ENCODE measurements around the gene NLRP1. TPM values are rescaled to one million over a fixed set of nuclear protein-coding genes. Genes with fewer than 3 reads are reported as not detected.

Gene NLRP1
- total and polyA plus RNA-seq, 8 donors: 9.0 to 83.7 (median 18.4) TPM

DNA sequence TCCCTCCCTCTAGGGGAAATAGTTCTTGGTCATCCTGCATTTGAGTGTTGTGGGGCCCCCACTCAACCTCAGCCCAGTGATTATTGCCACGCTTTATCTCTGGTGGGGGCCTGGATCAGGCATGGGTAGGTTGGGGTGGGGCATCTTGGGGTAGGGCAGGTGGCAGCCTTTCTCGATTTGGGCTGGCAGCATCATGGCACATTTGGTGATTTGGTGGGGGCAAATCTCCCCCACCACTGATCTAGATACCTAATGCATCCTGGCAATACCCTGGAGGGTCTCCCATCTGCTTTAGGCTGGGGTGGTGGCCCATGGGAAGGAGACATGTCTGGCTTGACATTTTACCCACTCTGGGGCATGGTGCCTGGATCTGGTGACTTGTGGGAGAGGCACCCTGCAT, 40.2 kb downstream of the NLRP1 start:
- intact Hi-C loops (cut with DNase I; ENCODE audit: low total_unique reads): no loop called here
- Histone ChIP-seq H3K27me3 (peaks cover 0 to 3% (median 0%) of the 10 kb centered on the region in 3 donors), H3K4me3 (no peak overlapping the region), H3K9me3 (no peaks in the 10 kb centered on the region), H3K4me1 (no peaks in the 10 kb centered on the region), H3K27ac (no peak overlapping the region), H3K36me3 (peaks cover 0 to 47% (median 25%) of the 10 kb centered on the region in 4 donors)
- WGBS, 5 donors: 74 to 92% (median 84%) methylated on average over 2 of the region's 2 CpGs
- no peak for DNase-seq
- TF ChIP-seq POLR2AphosphoS5 (IDR thresholded peaks at IDR 0.05): no peak
- no peak for TF ChIP-seq EP300 (IDR thresholded peaks at IDR 0.05)
- no peak for TF ChIP-seq POLR2A (IDR thresholded peaks at IDR 0.05)
- TF ChIP-seq, protein P1, sequence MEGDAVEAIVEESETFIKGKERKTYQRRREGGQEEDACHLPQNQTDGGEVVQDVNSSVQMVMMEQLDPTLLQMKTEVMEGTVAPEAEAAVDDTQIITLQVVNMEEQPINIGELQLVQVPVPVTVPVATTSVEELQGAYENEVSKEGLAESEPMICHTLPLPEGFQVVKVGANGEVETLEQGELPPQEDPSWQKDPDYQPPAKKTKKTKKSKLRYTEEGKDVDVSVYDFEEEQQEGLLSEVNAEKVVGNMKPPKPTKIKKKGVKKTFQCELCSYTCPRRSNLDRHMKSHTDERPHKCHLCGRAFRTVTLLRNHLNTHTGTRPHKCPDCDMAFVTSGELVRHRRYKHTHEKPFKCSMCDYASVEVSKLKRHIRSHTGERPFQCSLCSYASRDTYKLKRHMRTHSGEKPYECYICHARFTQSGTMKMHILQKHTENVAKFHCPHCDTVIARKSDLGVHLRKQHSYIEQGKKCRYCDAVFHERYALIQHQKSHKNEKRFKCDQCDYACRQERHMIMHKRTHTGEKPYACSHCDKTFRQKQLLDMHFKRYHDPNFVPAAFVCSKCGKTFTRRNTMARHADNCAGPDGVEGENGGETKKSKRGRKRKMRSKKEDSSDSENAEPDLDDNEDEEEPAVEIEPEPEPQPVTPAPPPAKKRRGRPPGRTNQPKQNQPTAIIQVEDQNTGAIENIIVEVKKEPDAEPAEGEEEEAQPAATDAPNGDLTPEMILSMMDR (IDR thresholded peaks at IDR 0.05): no peak

DNA sequence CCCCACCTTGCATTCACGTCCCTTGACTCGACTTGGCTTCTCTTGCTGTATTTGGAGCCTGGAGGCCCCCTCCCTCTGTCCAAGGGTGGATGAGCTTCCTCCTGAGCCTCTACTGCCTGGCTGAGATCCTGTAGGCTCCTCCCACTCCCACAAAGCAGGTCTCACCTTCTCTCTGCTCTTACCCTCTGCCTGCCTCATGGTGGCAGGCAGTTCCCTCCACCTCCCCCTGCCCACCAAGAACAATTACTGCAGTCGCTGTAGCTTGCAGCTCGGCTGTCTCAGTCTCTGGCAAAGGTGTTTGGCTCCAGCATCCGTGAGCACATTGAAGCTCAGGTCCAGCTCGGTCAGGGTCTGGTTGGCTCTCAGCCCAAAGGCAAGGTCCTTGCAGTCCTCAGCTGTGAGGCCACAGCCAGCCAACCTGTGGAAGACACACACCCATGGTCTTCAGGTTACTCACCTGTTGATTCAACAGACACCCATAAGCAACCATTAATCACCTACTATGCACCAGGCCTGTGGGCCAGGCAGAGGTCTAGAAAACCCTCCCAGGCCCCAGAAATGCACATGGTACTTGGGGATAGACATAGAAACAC, 42.6 kb downstream of the NLRP1 start:
- H3K27me3 ChIP-seq: peaks cover 0 to 3% (median 0%) of the 10 kb centered on the region in 3 donors
- H3K9me3 ChIP-seq: no peaks in the 10 kb centered on the region
- TF ChIP-seq EP300 (IDR thresholded peaks at IDR 0.05) (no peak), POLR2A (IDR thresholded peaks at IDR 0.05) (no peak), POLR2AphosphoS5 (IDR thresholded peaks at IDR 0.05) (no peak)
- TF ChIP-seq, protein P1 (IDR thresholded peaks at IDR 0.05): no peak
- H3K4me1 ChIP-seq: no peaks in the 10 kb centered on the region
- DNase-seq: no peak
- intact Hi-C loops (cut with DNase I; ENCODE audit: low total_unique reads): no loop called here
- no peak overlapping the region for H3K4me3 ChIP-seq
- H3K27ac ChIP-seq: no peak overlapping the region
- peaks cover 0 to 38% (median 29%) of the 10 kb centered on the region in 4 donors for H3K36me3 ChIP-seq
- WGBS, 5 donors: 44 to 60% (median 48%) methylated on average over 6 of the region's 6 CpGs

DNA sequence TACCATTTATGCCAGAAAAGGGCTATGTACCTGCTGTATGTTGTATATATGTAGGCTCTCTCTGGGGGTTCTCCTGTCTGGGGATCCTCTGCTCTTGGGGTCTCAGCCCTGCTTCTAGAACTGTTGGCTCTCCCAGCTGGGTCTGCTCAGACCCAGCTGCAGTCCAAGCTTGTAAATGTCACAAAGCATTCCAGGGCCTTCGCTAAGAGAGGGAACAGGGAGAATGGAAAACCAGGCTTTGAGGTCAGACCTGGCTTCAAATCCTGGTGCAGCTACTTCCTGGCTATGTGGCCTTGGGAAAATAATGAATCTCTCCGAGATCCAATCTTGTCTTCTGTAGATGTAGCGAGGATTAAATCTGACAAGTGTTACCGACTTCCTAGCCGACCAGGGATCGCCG, 44.0 kb downstream of the NLRP1 start:
- Histone ChIP-seq H3K36me3 (peaks cover 0 to 36% (median 30%) of the 10 kb centered on the region in 4 donors), H3K27ac (no peak overlapping the region), H3K9me3 (no peaks in the 10 kb centered on the region), H3K27me3 (peaks cover 0 to 3% (median 0%) of the 10 kb centered on the region in 3 donors), H3K4me1 (no peaks in the 10 kb centered on the region), H3K4me3 (no peak overlapping the region)
- intact Hi-C loops (cut with DNase I; ENCODE audit: low total_unique reads): no loop called here
- TF ChIP-seq POLR2A (IDR thresholded peaks at IDR 0.05): no peak
- TF ChIP-seq, protein P1 (IDR thresholded peaks at IDR 0.05): no peak
- no peak for TF ChIP-seq POLR2AphosphoS5 (IDR thresholded peaks at IDR 0.05)
- TF ChIP-seq EP300 (IDR thresholded peaks at IDR 0.05): no peak
- 78 to 90% (median 88%) methylated on average over 7 of the region's 7 CpGs for WGBS, 5 donors
- no peak for DNase-seq

DNA sequence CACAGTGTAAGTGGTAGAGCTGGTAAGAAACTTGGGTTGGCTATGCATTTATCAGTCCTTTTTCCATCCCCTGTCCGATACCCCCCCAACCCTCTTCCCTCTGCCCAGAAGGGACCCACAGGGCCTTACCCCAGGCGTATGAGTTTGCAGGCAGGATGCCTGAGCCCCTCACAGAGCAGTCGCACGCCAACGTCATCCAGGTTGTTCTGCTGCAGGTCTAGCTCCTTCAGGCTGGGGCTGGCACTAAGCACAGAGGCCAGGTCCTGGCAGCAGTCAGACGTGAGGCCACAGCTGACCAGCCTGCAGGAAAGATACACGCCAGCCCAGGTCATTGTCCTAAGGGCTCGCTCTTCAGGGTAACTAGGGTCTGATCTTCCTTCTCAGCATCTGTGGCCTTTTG, 45.0 kb downstream of the NLRP1 start:
- TF ChIP-seq POLR2AphosphoS5 (IDR thresholded peaks at IDR 0.05): no peak
- TF ChIP-seq, protein P1 (IDR thresholded peaks at IDR 0.05): no peak
- TF ChIP-seq EP300 (IDR thresholded peaks at IDR 0.05): no peak
- no peak for TF ChIP-seq POLR2A (IDR thresholded peaks at IDR 0.05)
- Histone ChIP-seq H3K27me3 (peaks cover 0 to 3% (median 0%) of the 10 kb centered on the region in 3 donors), H3K27ac (no peak overlapping the region), H3K4me3 (no peak overlapping the region), H3K4me1 (no peaks in the 10 kb centered on the region), H3K36me3 (peaks cover 0 to 44% (median 32%) of the 10 kb centered on the region in 4 donors), H3K9me3 (no peaks in the 10 kb centered on the region)
- 86 to 90% (median 88%) methylated on average over 7 to 8 of the region's 8 CpGs for WGBS, 5 donors
- intact Hi-C loops (cut with DNase I; ENCODE audit: low total_unique reads): no loop called here
- no peak for DNase-seq

Data from stomach (tissue), 9 donors.